KMS-11 (cell line): ENCODE results near the gene RIN3.

ENCODE experiments used
- H2AFZ ChIP-seq: fragments of 200-600 bp; sonication (generic); 2 replicates; pipeline ENCODE4 v1.6.1; 2016; ENCODE audit warnings: antibody characterized with exemption, mixed run types, low read depth
- H3K27ac ChIP-seq: fragments of 200-600 bp; sonication (generic); 2 replicates; pipeline ENCODE4 v1.6.1; 2016; ENCODE audit warnings: mild to moderate bottlenecking, mixed run types
- H3K27me3 ChIP-seq: fragments of 200-600 bp; sonication (generic); 2 replicates; pipeline ENCODE4 v1.6.1; 2017; ENCODE audit warnings: mild to moderate bottlenecking, low read depth, mixed run types, moderate library complexity; ENCODE audit not compliant: insufficient read depth
- H3K36me3 ChIP-seq: fragments of 200-600 bp; sonication (generic); 2 replicates; pipeline ENCODE4 v1.6.1; 2017; ENCODE audit warnings: mild to moderate bottlenecking, mixed run types; ENCODE audit not compliant: insufficient read depth
- H3K4me1 ChIP-seq: fragments of 200-600 bp; sonication (generic); 2 replicates; pipeline ENCODE4 v1.6.1; 2016; ENCODE audit warnings: mild to moderate bottlenecking, low read depth, mixed run types; ENCODE audit not compliant: poor library complexity, severe bottlenecking
- H3K4me2 ChIP-seq: fragments of 200-600 bp; sonication (generic); 2 replicates; pipeline ENCODE4 v1.7.0; 2016; ENCODE audit warnings: mild to moderate bottlenecking, mixed run types
- H3K4me3 ChIP-seq: fragments of 200-600 bp; sonication (generic); IDR thresholded peaks from 2 replicates; pipeline ENCODE4 v1.6.1; 2017; ENCODE audit warnings: low read depth, low read length, mixed read lengths; ENCODE audit not compliant: insufficient read depth
- H3K79me2 ChIP-seq: fragments of 200-600 bp; sonication (generic); 2 replicates; pipeline ENCODE4 v1.6.1; 2016; ENCODE audit warnings: low read depth, mixed run types; ENCODE audit not compliant: insufficient read depth
- H3K9ac ChIP-seq: fragments of 200-600 bp; sonication (generic); 2 replicates; pipeline ENCODE4 v1.6.1; 2016; ENCODE audit warnings: mild to moderate bottlenecking, mixed run types
- H4K20me1 ChIP-seq: fragments of 200-600 bp; sonication (generic); 2 replicates; pipeline ENCODE4 v1.6.1; 2016; ENCODE audit warnings: mild to moderate bottlenecking, mixed run types; ENCODE audit not compliant: insufficient read depth
- CTCF ChIP-seq: fragments of 200-600 bp; sonication (generic); conservative IDR thresholded peaks from 2 replicates; pipeline ENCODE4 v1.6.1; 2017; ENCODE audit warnings: low read depth, mild to moderate bottlenecking, antibody characterized with exemption, low read length, moderate library complexity, mixed read lengths

Gene RIN3

GRCh38 chr14:92475037-92475436 lies 38.5 kb upstream of the RIN3 start:
- TF ChIP-seq CTCF: no peak
- no peaks in the 10 kb centered on the region for H3K36me3 ChIP-seq
- no peaks in the 10 kb centered on the region for H3K27me3 ChIP-seq
- no peak overlapping the region for H2AFZ ChIP-seq
- no peak overlapping the region for H3K27ac ChIP-seq
- no peaks in the 10 kb centered on the region for H4K20me1 ChIP-seq
- no peak overlapping the region for H3K4me2 ChIP-seq
- H3K4me1 ChIP-seq: no peaks in the 10 kb centered on the region
- H3K79me2 ChIP-seq: no peaks in the 10 kb centered on the region
- H3K9ac ChIP-seq: no peak overlapping the region
- H3K4me3 ChIP-seq: no peak overlapping the region

DNA sequence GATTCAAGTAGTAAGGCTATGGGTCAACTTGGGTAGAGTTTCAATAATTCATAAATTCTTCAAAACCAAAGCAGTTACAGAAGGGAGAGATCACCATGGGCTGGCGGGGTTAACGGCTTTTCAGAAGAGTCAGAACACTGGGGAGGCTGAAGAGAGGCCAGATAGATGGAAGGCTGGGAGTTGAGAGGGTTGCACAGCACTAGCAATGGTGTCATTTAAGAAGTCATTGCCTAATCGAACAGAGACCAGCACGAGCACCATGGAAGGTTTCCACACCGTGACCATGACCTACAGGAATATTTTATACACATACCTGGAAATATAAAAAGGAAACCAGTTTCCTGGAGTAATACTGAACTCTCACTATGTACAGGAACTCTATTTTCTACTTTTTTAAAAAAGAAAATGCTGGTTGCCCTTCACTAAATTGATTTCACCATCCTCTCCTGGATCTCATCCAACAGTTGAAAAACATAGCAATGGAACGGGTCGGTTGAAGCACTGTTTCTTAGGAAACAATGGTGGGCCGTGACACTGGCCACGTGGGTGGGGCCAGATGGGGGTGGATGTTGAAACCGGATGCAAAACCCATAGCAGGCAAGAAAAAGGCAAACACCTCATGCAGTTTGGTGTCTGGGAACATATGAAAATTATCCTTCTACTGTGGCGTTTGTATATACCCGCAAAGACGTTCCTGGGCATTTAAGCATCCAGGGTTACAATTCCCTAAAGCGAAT lies 38.0 kb upstream of the RIN3 start:
- H3K4me3 ChIP-seq: no peak overlapping the region
- H2AFZ ChIP-seq: no peak overlapping the region
- no peak overlapping the region for H3K9ac ChIP-seq
- H3K4me1 ChIP-seq: no peaks in the 10 kb centered on the region
- H3K27ac ChIP-seq: no peak overlapping the region
- no peak overlapping the region for H3K4me2 ChIP-seq
- H3K27me3 ChIP-seq: no peaks in the 10 kb centered on the region
- no peak for TF ChIP-seq CTCF
- H4K20me1 ChIP-seq: no peaks in the 10 kb centered on the region
- H3K79me2 ChIP-seq: no peaks in the 10 kb centered on the region
- H3K36me3 ChIP-seq: no peaks in the 10 kb centered on the region

- H3K36me3 ChIP-seq: no peaks in the 10 kb centered on the region
- no peaks in the 10 kb centered on the region for H3K27me3 ChIP-seq
- H3K4me2 ChIP-seq: no peak overlapping the region
- no peak overlapping the region for H3K9ac ChIP-seq
- TF ChIP-seq CTCF: no peak
- no peaks in the 10 kb centered on the region for H3K79me2 ChIP-seq
- no peak overlapping the region for H3K27ac ChIP-seq
- no peaks in the 10 kb centered on the region for H4K20me1 ChIP-seq
- no peaks in the 10 kb centered on the region for H3K4me1 ChIP-seq
- no peak overlapping the region for H2AFZ ChIP-seq
- H3K4me3 ChIP-seq: no peak overlapping the region
These were observed 32.7 kb upstream of the RIN3 start for GRCh38 chr14:92480856-92481255.

DNA sequence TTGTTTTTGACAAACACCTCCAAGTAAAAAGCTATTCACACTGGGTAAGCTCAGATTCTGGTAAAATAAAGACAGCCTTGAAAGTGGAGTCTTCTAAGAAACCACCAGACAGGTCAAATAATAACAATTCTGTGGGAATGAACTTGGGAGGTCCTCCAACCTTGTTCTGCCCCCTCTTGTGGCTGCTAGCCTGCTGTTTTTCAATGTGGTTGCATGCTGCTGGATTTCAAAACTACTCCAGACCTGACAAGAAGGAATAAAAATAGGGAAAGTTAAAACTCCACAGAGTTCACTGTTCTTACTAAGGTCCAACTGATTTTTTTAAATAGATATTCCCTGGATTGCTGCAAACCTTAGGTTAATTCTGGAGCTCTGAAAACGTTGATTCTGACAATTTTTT lies 32.2 kb upstream of the RIN3 start:
- H2AFZ ChIP-seq: no peak overlapping the region
- no peak overlapping the region for H3K4me2 ChIP-seq

More for the DNA sequence above, 32.2 kb upstream of the RIN3 start:
- H3K9ac ChIP-seq: no peak overlapping the region
- no peaks in the 10 kb centered on the region for H3K79me2 ChIP-seq
- TF ChIP-seq CTCF: no peak
- no peak overlapping the region for H3K4me3 ChIP-seq
- H4K20me1 ChIP-seq: no peaks in the 10 kb centered on the region
- H3K27ac ChIP-seq: no peak overlapping the region
- no peaks in the 10 kb centered on the region for H3K27me3 ChIP-seq
- no peaks in the 10 kb centered on the region for H3K4me1 ChIP-seq
- no peaks in the 10 kb centered on the region for H3K36me3 ChIP-seq
